BE2C (cell line): Measurements from ENCODE around the gene OR2A14.

Experiments used
- DNase-seq: peaks from one replicate; pipeline ENCODE4 v3.0.0-alpha.2; 2020
- H3K27me3 ChIP-seq: fragments of 250-450 bp; sonication (Bioruptor Pico); 2 replicates; pipeline ENCODE4 v1.5.1; 2020; ENCODE audit warnings: mild to moderate bottlenecking
- H3K36me3 ChIP-seq: fragments of 250-450 bp; sonication (Bioruptor Pico); 2 replicates; pipeline ENCODE4 v1.5.1; 2020; ENCODE audit warnings: mild to moderate bottlenecking
- H3K4me1 ChIP-seq: fragments of 250-450 bp; sonication (Bioruptor Pico); 2 replicates; pipeline ENCODE4 v1.5.1; 2020
- H3K4me3 ChIP-seq: 2 replicates; pipeline ENCODE4 v1.5.1; 2011; ENCODE audit warnings: low read depth, low read length
- H3K9me3 ChIP-seq: fragments of 250-450 bp; sonication (Bioruptor Pico); 2 replicates; pipeline ENCODE4 v1.5.1; 2020
- CTCF ChIP-seq: IDR thresholded peaks from 2 replicates; pipeline ENCODE4 v1.5.1; 2012; ENCODE audit warnings: mild to moderate bottlenecking, low read depth, low read length

The OR2A14 gene

DNA sequence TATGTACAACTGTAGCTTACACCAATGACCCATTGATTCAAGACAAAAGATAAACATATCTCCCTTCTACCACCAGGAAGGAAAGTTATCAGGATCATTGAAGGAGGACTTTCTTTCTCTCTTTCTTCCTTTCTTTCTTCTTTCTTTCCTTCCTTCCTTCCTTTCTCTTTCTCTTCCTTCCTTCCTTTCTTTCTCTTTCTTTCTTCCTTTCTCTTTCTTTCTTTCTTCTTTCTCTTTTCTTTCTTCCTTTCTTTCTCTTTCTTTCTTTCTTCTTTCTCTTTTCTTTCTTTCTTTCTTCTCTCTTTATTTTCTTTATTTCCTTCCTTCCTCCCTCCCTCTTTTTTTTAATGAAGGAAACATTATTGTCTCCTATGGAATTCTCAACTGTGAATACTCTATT lies 24.2 kb upstream of the OR2A14 start:
- no peak for TF ChIP-seq CTCF
- no peaks in the 10 kb centered on the region for H3K9me3 ChIP-seq
- no peaks in the 10 kb centered on the region for H3K4me1 ChIP-seq
- H3K36me3 ChIP-seq = no peaks in the 10 kb centered on the region
- no peak for DNase-seq
- no peak overlapping the region for H3K4me3 ChIP-seq
- no peaks in the 10 kb centered on the region for H3K27me3 ChIP-seq

DNA sequence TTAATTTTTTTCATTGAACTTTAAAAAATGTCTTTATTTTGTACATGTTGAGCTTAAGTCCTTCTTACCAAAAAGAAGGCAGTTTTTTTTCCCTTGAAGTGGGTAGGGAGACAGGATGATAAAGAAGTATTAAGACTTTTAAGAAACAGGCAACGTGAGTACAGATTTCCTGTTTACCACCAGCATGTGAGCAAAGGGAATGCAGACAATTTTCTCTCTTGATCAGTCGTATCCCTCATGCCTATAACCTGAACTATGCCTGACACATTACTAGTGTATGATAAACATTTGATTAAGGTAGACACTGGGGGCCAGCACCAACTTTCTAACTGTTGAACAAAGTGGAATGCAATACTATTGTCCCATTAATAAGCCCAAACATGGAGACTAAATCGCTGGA lies 22.4 kb upstream of the OR2A14 start:
- H3K27me3 ChIP-seq = no peaks in the 10 kb centered on the region
- DNase-seq = no peak
- no peaks in the 10 kb centered on the region for H3K4me1 ChIP-seq
- no peaks in the 10 kb centered on the region for H3K36me3 ChIP-seq
- no peaks in the 10 kb centered on the region for H3K9me3 ChIP-seq
- no peak for TF ChIP-seq CTCF
- no peak overlapping the region for H3K4me3 ChIP-seq

DNA sequence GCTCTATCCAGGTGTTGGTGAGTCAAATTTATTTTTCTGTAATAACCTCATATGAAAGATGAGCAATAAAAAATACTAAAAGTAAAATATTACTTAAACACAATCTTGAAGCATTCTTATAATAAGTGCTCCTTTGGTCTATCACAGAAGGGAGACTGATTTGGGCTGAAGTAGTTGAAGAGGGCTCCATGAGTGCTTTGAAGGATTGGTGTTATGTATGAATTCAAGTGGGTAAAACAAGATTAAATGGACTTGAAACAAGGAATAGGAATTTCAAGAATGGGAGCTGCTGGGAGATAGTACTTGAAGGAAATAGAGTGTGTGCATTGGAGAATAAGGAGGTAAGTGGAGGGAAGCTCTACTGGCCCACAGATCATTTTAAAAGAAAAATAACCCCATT lies 20.9 kb upstream of the OR2A14 start:
- Histone ChIP-seq H3K4me1 (no peaks in the 10 kb centered on the region), H3K27me3 (no peaks in the 10 kb centered on the region), H3K36me3 (no peaks in the 10 kb centered on the region), H3K9me3 (no peaks in the 10 kb centered on the region), H3K4me3 (no peak overlapping the region)
- no peak for DNase-seq
- no peak for TF ChIP-seq CTCF

DNA sequence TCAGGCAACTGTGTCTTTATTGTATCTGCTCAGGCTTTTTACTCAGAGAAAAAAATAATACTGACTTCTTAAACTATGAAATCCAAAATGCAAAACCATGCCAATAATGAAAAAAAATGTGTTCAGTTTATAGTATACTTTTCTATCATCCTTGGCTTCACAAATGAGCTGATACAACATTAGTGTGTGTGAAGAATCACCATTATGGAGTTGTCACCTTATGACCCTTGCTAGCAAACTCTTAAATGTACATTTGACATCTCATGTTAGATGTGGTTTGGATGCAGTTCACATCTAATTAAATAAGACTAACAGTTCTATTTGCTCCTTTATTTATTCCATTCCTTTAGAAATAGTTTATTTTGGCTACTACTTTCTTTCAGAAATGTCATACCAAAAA lies 17.8 kb upstream of the OR2A14 start:
- Histone ChIP-seq H3K36me3 (no peaks in the 10 kb centered on the region), H3K27me3 (no peaks in the 10 kb centered on the region), H3K4me1 (no peaks in the 10 kb centered on the region), H3K4me3 (no peak overlapping the region), H3K9me3 (no peaks in the 10 kb centered on the region)
- TF ChIP-seq CTCF = no peak
- DNase-seq = no peak

DNA sequence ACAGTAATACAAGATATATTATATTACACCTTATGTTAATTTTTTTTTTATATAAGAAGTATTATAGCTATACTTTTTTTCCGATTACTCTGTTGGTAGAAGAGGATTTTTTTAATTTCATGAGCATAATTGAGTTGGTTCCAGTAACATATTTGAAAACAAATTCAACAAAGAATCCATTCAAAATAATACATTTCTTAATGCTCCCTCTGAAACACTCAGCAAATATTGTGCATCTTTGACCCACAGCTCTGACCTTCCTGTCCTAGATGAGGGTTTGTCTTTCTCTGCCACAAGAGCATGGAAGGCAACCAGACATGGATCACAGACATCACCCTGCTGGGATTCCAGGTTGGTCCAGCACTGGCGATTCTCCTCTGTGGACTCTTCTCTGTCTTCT lies 13.7 kb upstream of the OR2A14 start, which contains the start of gene OR2A2:
Gene OR2A2 (plus strand): TSS at position 301 of the 400 bp plus-strand sequence. CDS start 0 bp downstream, at position 301.
- DNase-seq = no peak
- no peak for TF ChIP-seq CTCF

GRCh38 chr7:144110272-144110671 lies 12.7 kb upstream of the OR2A14 start:
- no peaks in the 10 kb centered on the region for H3K27me3 ChIP-seq

More for the DNA sequence above, 13.7 kb upstream of the OR2A14 start, which contains the start of gene OR2A2:
- Histone ChIP-seq H3K4me3 (no peak within 1 kb of the TSS), H3K9me3 (no peaks in the 10 kb centered on the region), H3K27me3 (no peaks in the 10 kb centered on the region), H3K36me3 (no peaks in the 10 kb centered on the region), H3K4me1 (no peaks in the 10 kb centered on the region)

More at GRCh38 chr7:144110272-144110671, 12.7 kb upstream of the OR2A14 start:
- no peak for TF ChIP-seq CTCF
- H3K4me1 ChIP-seq = no peaks in the 10 kb centered on the region
- no peaks in the 10 kb centered on the region for H3K36me3 ChIP-seq
- no peak overlapping the region for H3K4me3 ChIP-seq
- no peak for DNase-seq
- no peaks in the 10 kb centered on the region for H3K9me3 ChIP-seq
